Mesendoderm (in vitro differentiated cells): ENCODE results near the gene TTYH1.

Experiments used
- DNase-seq: peaks from one replicate; pipeline ENCODE4 v3.0.0; 2013
- H2AK5ac ChIP-seq: 2 replicates; pipeline ENCODE4 v1.6.1; 2013; ENCODE audit warnings: low read length, inconsistent platforms
- H2BK120ac ChIP-seq: 2 replicates; pipeline ENCODE4 v1.6.1; 2013; ENCODE audit warnings: low read depth, mild to moderate bottlenecking, low read length, moderate library complexity, mixed read lengths
- H2BK15ac ChIP-seq: replicated peaks from 2 replicates; pipeline ENCODE4 v1.6.1; 2013; ENCODE audit warnings: low read depth, mild to moderate bottlenecking, moderate library complexity
- H2BK5ac ChIP-seq: 2 replicates; pipeline ENCODE4 v1.6.1; 2013; ENCODE audit warnings: low read length, inconsistent platforms
- H3K18ac ChIP-seq: 2 replicates; pipeline ENCODE4 v1.6.1; 2013; ENCODE audit warnings: mild to moderate bottlenecking, low read length, mixed read lengths
- H3K23ac ChIP-seq: one replicate; pipeline ENCODE4 v1.6.1; 2013; ENCODE audit warnings: low read length
- H3K27ac ChIP-seq: 2 replicates; pipeline ENCODE4 v1.5.1; 2013; ENCODE audit warnings: low read depth, mild to moderate bottlenecking, inconsistent platforms, low read length, moderate library complexity
- H3K27me3 ChIP-seq: 2 replicates; pipeline ENCODE4 v1.6.1; 2013; ENCODE audit warnings: low read length, control low read depth, mild to moderate bottlenecking, inconsistent platforms; ENCODE audit not compliant: insufficient read depth, poor library complexity
- H3K36me3 ChIP-seq: 2 replicates; pipeline ENCODE4 v1.6.1; 2013; ENCODE audit warnings: low read length, inconsistent platforms; ENCODE audit not compliant: control insufficient read depth, insufficient read depth
- H3K4ac ChIP-seq: one replicate; pipeline ENCODE4 v1.6.1; 2013; ENCODE audit warnings: low read depth, mild to moderate bottlenecking, low read length, moderate library complexity
- H3K4me1 ChIP-seq: 2 replicates; pipeline ENCODE4 v1.6.1; 2013; ENCODE audit warnings: low read depth, low read length, inconsistent platforms; ENCODE audit not compliant: control insufficient read depth
- H3K4me2 ChIP-seq: 2 replicates; pipeline ENCODE4 v1.6.1; 2013; ENCODE audit warnings: low read length
- H3K4me3 ChIP-seq: 2 replicates; pipeline ENCODE4 v1.5.1; 2013; ENCODE audit warnings: mild to moderate bottlenecking, low read length
- H3K56ac ChIP-seq: one replicate; pipeline ENCODE4 v1.6.1; 2013; ENCODE audit warnings: low read length
- H3K79me1 ChIP-seq: 2 replicates; pipeline ENCODE4 v1.6.1; 2013; ENCODE audit warnings: low read length, inconsistent platforms
- H3K79me2 ChIP-seq: 2 replicates; pipeline ENCODE4 v1.6.1; 2013; ENCODE audit warnings: mild to moderate bottlenecking, low read length; ENCODE audit not compliant: control insufficient read depth, insufficient read depth
- H3K9ac ChIP-seq: 2 replicates; pipeline ENCODE4 v1.6.1; 2013; ENCODE audit warnings: low read length, inconsistent platforms
- H4K5ac ChIP-seq: one replicate; pipeline ENCODE4 v1.6.1; 2013; ENCODE audit warnings: low read length
- H4K8ac ChIP-seq: one replicate; pipeline ENCODE4 v1.6.1; 2013; ENCODE audit warnings: low read depth, mild to moderate bottlenecking, control low read depth, low read length, moderate library complexity
- WGBS: extraction: QIAGEN DNeasy Blood & Tissue Kit; methylation state at CpG from one replicate; pipeline ENCODE4 v1.1.7; 2013; ENCODE audit warnings: low lambda C conversion rate, missing lambda C conversion rate; ENCODE audit not compliant: insufficient coverage; ENCODE audit errors: extremely low coverage; 5-methylcytosine and 5-hydroxymethylcytosine counted together

TTYH1 gene

GRCh38 chr19:54459282-54460229 lies 44.3 kb downstream of the TTYH1 start:
- no peak for DNase-seq
- Histone ChIP-seq H4K5ac (no peak overlapping the region), H2AK5ac (no peak overlapping the region), H4K8ac (no peak overlapping the region), H3K4me3 (no peak overlapping the region), H3K23ac (no peak overlapping the region), H3K18ac (no peak overlapping the region), H3K56ac (no peak overlapping the region), H3K79me2 (peaks cover 4% of the 10 kb centered on the region), H3K36me3 (peaks cover 34% of the 10 kb centered on the region), H3K27me3 (no peaks in the 10 kb centered on the region), H3K9ac (no peak overlapping the region), H2BK15ac (no peak overlapping the region), H3K4me1 (peaks cover 5% of the 10 kb centered on the region), H3K27ac (no peak overlapping the region), H3K4ac (no peak overlapping the region), H2BK120ac (no peak overlapping the region), H3K4me2 (no peak overlapping the region), H3K79me1 (peaks cover 14% of the 10 kb centered on the region), H2BK5ac (no peak overlapping the region)
- WGBS, result no CpG with 5 or more reads among the region's 16 CpGs

GRCh38 chr19:54460230-54461005 lies 45.2 kb downstream of the TTYH1 start:
- Histone ChIP-seq H3K23ac (no peak overlapping the region), H3K36me3 (peaks cover 29% of the 10 kb centered on the region), H3K79me1 (peaks cover 14% of the 10 kb centered on the region), H2AK5ac (no peak overlapping the region), H2BK15ac (no peak overlapping the region), H2BK5ac (no peak overlapping the region), H2BK120ac (no peak overlapping the region), H3K27me3 (no peaks in the 10 kb centered on the region), H3K18ac (no peak overlapping the region), H3K9ac (no peak overlapping the region), H4K8ac (no peak overlapping the region), H3K4me1 (peaks cover 5% of the 10 kb centered on the region), H3K4ac (no peak overlapping the region), H3K56ac (no peak overlapping the region), H3K79me2 (peaks cover 4% of the 10 kb centered on the region), H3K4me3 (no peak overlapping the region), H3K4me2 (no peak overlapping the region), H3K27ac (no peak overlapping the region), H4K5ac (no peak overlapping the region)
- no CpG with 5 or more reads among the region's 39 CpGs for WGBS
- DNase-seq, result no peak

GRCh38 chr19:54461210-54461609 lies 45.9 kb downstream of the TTYH1 start:
- Histone ChIP-seq H3K4ac (no peak overlapping the region), H3K18ac (no peak overlapping the region), H3K56ac (no peak overlapping the region), H3K27ac (no peak overlapping the region), H3K27me3 (no peaks in the 10 kb centered on the region), H2AK5ac (no peak overlapping the region), H3K79me1 (peaks cover 14% of the 10 kb centered on the region), H2BK120ac (no peak overlapping the region), H4K5ac (no peak overlapping the region), H3K23ac (no peak overlapping the region), H2BK15ac (no peak overlapping the region), H2BK5ac (no peak overlapping the region), H3K9ac (no peak overlapping the region), H3K36me3 (peaks cover 29% of the 10 kb centered on the region), H3K79me2 (peaks cover 4% of the 10 kb centered on the region), H3K4me1 (peaks cover 5% of the 10 kb centered on the region), H4K8ac (no peak overlapping the region), H3K4me2 (no peak overlapping the region), H3K4me3 (no peak overlapping the region)
- DNase-seq, result no peak
- no CpG with 5 or more reads among the region's 27 CpGs for WGBS

- Histone ChIP-seq H3K27ac (no peak overlapping the region), H2BK5ac (no peak overlapping the region), H3K56ac (no peak overlapping the region), H4K8ac (no peak overlapping the region), H3K4ac (no peak overlapping the region), H3K4me1 (peaks cover 5% of the 10 kb centered on the region), H2AK5ac (no peak overlapping the region), H3K4me2 (no peak overlapping the region), H3K36me3 (peaks cover 27% of the 10 kb centered on the region), H4K5ac (no peak overlapping the region), H3K9ac (peak overlapping the region; percentile 95), H3K79me1 (peaks cover 14% of the 10 kb centered on the region), H3K18ac (no peak overlapping the region), H3K23ac (no peak overlapping the region), H3K27me3 (no peaks in the 10 kb centered on the region), H3K79me2 (peaks cover 4% of the 10 kb centered on the region), H3K4me3 (no peak overlapping the region), H2BK120ac (no peak overlapping the region), H2BK15ac (no peak overlapping the region)
- DNase-seq, result no peak
- WGBS, result no CpG with 5 or more reads among the region's 3 CpGs
Observed at GRCh38 chr19:54461613-54462012, 46.3 kb downstream of the TTYH1 start.

GRCh38 chr19:54462047-54462654 lies 46.9 kb downstream of the TTYH1 start:
- peak overlapping the region; percentile 73 for H3K27ac ChIP-seq

More at GRCh38 chr19:54462047-54462654, 46.9 kb downstream of the TTYH1 start:
- no peak for DNase-seq
- Histone ChIP-seq H3K4ac (no peak overlapping the region), H3K27me3 (no peaks in the 10 kb centered on the region), H2BK120ac (no peak overlapping the region), H3K9ac (peak overlapping the region; percentile 95), H3K23ac (peak overlapping the region; percentile 45), H3K4me1 (peaks cover 5% of the 10 kb centered on the region), H3K36me3 (peaks cover 24% of the 10 kb centered on the region), H4K8ac (no peak overlapping the region), H3K18ac (no peak overlapping the region), H2BK5ac (no peak overlapping the region), H2BK15ac (no peak overlapping the region), H3K56ac (peak overlapping the region; percentile 99), H3K79me1 (peaks cover 14% of the 10 kb centered on the region), H2AK5ac (no peak overlapping the region), H3K4me2 (peak overlapping the region; percentile 77), H3K4me3 (no peak overlapping the region), H4K5ac (no peak overlapping the region), H3K79me2 (peaks cover 4% of the 10 kb centered on the region)
- WGBS, result no CpG with 5 or more reads among the region's 15 CpGs
